Hepatic stellate cell (primary cell): ENCODE results near the gene FAM186B.
A peak's percentile ranks its signal among the peaks of the same experiment; 100 is the strongest.

Source experiments
- DNase-seq: peaks from one replicate; pipeline ENCODE4 v3.0.0; 2011; ENCODE audit warnings: low spot score

FAM186B gene

DNA sequence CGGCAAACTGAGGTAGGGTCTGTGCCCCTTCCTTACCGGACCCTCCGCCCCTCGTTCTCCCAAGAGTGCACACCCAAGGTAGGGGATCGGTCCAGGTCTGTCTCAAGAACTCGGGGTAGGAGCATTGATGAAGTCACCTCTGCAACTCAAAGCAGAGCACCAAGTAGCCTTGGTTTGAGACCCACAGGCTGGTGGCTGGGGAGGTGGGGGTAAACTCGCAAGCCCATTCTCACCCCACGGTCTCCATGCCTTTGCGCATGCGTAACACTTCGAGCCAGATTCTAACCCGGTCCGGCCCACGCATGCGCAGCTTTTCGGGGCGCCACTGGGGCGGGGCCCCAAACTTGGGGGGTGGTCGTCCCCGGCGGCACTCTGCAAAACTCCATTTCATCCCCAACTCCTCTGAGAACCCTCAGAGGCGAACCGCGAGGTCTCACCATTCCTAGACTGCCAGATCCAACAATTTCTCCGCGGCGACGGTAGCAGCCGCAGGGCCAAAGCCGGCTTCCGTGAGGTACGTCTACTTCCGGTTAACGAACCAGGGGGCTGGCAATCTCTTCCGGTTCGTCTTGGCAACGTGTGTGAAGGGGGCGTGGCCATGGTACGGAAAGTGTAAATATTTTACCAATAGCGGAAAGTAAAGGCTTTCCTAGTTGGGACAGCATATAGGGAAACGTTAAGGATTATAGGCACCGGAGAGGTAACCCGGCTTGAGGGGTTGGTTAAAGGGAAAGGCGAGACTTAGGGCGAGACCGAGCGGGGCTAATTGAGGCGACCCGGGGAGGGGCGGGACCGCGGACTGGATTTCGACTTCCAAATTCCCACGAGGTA is 37.6 kb downstream of the FAM186B start, which contains the start of gene MCRS1:
Gene MCRS1 (minus strand): TSS at position 532 of the 831 bp plus-strand sequence. CDS start 1,411 bp downstream, outside the sequence.
- DNase-seq = peak; percentile 99

DNA sequence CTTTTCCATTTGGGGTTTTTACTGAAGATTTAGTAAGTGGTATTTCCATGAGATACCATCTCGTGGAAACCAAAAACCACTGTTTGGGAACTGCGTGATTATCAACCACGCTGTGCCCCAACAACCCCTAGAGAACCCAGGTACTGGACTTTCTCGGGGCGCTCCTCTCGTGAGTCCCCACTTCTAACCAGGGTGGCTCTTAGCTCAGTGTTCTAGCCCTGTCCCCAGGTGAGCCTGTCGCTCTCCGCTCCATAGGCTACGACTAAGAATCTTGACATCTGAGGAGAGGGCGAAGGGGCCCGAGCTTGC is 38.2 kb downstream of the FAM186B start:
- no peak for DNase-seq

DNA sequence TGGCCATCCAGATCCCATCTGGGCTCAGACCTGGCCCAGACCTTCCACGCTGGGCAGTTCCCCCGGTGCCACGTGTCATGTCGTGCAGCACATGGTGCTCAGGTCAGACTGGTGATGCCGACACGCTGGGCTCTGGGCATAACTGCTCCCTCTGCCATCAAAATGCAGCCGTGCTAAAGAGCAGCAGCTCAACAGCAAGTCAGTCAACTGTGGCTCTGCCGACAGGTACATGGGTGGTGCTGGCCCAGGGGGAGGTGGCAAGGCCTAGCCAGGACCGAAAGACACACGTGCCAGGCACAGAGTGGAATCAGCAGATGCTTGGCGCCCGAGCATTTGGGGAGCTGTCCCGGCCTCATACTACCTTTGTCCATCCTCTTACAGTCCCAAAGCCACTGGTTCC is 39.1 kb downstream of the FAM186B start:
- no peak for DNase-seq

DNA sequence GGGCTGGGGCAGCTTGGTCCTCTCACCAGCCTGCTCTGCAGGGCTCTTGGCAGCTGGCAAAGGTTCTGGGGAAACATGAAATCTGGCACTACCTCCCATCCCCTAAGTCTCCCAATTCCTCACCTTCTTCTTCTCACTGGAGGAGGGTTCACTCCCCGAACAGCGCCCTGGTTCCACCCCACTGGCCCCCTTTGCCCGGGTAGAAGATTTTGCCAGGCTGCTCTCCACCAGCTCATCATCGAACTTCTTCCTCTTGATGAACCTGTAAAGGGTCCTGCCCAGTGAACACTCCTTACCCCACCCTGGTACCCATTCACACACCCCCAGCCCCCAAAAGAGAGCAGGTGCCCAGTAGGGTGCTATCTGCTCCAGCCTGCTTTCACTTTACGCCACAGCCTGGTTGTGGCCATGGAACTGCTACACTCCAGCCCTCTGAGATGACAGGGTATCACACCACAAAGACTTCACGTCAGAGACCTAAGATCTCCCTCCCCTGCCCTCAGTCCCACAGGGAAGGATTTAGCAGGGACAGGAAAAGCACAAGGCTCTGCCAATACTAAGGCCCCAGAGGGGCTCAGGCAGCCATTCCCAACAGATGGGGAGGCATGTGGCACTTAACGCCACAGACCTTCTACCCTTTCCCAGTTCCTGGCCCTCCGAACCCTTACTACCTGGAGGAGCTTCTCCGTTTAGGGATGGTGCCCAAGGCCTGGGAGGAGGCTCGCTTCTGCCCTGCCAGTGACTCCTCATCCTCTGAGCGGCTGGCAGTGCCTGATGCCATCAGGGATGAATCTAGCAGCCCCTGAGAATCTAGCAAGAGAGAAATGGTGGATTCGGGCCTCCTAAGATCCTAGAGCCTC is 39.8 kb downstream of the FAM186B start:
- DNase-seq = no peak

DNA sequence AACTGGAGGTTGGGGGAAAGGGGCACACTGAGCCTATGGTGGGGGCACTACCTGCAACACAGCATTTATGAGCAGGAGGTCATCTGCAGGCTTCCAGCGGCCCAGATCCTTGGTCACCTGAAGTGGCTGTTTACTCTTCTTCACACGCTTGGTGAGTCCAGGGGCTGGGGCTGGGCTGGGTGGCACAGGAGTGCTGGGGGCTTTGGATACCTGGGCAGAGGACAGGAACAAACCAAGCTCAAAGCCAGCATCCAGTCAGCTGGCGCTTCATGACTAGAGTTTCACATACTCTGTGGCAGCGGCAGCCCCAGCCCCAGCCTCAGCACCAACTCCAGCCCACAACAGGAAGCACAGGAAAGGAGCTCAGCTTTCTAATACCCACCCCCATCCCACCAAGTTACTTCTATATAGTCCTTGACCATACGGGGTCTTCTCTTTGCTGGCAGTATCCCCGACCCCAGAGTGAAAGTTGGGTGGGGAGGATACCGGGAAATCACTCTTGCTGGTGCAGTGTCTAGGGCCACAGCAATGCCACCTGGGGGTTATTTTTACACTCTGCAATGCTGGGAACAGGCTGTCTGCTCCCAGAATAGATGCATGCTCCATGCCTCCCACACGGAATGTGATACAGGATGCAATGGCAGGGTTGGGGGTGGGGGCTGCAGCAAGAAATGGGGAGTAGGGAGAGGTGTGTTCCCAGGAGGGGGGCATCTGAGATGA is 40.6 kb downstream of the FAM186B start:
- no peak for DNase-seq

DNA sequence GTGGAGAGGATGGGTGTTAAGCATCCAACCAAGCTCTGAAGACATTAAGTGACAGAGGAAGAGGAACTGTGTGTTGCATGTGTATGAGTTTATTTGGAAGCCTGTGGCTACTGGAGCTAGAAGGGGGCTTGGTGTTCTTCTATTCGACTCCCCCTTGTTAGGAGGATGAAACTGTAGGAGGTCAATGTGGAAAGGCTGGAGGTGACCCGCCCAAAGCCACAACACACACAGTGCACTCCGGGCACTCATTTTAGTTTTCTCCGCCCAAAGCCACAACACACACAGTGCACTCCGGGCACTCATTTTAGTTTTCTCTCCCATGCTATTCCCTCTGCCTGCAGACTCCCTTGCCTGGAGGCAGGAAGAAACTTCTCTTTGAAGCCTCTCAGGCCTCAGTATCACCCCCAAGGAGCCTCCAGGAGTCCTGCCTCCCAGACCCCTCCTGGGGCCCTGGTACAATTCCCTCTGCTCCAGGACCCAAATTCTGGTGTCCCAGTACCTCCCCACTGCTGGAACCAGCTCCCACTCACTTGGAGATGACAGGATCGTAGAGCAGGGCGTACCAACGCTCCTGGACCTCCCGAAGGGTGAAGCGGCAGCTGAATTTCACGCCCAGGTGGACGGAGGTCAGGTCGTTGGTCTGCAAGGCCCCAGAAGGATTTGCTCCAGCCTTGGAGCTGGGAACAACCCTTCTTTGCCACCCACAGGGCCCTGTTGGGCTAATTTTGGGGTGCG is 41.3 kb downstream of the FAM186B start:
- DNase-seq = no peak

DNA sequence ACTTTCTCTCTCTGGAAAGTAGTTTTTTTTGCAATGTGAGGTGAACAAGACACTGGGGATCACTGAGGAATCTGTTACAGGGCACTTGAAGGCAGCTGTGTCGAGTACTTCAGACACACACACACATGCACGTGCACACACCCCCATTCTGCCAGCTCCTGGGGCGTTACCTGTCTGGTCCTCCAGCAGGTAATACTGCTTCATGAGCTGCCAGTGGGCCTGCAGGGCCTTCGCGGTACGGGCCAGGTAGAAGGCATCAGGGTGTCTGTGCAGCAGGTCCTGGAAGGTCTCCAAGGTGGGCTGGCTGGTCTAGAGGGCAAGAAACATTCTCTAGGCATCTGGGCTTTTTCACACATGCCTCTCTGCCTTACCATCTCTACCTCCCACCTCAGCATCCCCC is 42.6 kb downstream of the FAM186B start:
- DNase-seq = no peak

DNA sequence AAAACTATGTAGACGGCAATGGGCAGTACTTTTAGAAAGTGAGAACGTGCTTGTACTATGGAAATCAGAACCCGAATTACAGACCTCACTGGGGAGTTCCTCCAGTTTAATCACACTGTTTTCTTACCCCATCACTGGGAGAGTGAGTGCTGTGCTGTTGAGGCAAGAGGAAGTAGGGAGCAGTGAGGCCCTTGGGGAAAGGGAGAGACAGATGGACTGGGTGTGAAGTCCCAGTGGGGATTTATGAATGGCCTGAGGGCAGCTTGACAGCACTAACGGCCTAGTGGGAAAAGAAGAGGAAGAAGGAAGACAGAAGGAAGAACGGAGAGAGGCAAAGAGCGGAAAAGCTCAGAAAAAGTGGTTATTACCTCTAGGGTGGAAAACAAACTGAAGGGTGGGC is 43.2 kb downstream of the FAM186B start:
- no peak for DNase-seq

DNA sequence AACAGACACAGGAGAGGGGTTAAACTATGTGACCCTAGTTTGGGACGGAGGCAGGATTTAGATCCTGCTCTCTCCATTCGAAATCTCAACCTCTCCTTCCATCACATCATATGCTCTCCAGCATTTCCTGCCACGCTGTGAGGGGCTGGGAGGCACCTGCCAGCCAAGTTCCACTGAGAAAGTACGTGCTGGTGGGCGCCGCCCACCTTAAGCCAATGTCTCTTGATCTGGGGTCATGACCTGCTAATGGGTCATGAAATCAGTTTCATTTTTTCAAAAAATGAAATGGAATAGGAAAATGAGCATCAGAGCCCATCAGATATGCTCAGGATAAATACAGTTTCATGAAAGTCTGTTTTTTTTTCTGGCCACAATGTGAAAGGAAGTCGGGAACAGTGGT is 44.7 kb downstream of the FAM186B start:
- DNase-seq = no peak

DNA sequence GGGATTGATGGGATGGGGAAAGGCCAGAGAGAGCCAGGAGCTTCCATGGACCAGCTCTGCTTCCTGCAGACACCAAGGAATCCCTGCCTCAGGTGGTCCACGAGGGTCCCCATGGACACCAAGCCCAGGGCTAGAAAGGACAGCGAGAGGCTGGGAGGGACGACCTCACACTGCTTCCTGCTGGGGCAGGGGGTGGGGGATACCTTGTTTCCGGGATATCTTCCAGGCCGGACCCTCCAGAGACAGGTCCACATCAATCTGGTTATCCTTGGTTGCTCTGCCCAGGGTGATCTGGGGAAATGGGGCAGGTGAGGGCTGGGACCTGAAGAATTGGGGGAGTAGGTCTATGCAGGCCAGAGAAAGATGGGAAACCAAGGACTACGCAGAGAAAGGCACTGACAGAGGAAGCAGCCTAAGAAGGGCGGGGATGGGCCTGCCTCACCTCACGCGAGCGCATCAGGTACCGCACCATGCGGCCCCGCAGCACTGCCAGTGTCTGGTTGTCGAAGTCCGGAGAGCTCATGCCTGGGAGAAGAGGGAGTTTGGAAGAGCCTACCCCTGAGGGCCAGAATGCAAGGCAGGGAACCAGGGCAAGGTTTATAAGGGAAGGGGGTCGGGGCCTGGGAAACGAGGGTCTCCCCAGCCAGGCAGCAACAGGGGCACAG is 46.3 kb downstream of the FAM186B start:
- no peak for DNase-seq

DNA sequence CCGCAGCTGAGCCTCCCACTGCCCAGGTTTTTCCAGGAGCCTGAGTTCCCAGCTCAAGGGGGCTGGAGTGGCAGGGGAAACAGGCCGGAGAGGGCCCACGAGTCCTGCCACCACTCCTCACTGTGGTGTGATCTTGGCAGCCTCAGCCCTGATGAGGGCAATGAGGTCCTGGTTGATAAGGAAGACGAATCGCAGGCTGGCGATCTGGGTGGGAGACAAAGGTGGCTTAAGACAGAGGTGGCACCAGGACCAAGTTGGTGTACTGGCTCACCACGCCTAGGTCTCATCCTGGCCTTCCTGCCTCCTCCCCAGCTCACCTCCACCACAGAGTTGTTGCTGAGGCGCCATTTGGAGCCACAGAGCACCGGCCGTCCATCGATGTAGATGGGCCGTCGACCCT is 46.9 kb downstream of the FAM186B start:
- no peak for DNase-seq

DNA sequence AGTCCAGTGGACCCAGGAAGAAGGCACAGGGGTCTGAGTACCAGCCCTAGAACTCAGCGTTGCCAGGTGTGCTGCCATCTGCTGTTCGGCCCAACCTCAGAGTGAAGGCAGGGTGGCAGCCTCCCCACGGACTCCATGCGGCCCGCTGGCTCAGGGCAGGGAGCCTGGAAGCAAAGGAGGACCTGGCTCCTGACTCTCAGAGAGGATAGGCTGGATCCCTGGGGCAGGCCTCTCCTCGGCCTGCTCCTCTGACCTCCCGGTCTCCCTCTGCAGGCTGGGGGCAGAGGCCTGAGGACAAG is 47.6 kb downstream of the FAM186B start:
- no peak for DNase-seq

DNA sequence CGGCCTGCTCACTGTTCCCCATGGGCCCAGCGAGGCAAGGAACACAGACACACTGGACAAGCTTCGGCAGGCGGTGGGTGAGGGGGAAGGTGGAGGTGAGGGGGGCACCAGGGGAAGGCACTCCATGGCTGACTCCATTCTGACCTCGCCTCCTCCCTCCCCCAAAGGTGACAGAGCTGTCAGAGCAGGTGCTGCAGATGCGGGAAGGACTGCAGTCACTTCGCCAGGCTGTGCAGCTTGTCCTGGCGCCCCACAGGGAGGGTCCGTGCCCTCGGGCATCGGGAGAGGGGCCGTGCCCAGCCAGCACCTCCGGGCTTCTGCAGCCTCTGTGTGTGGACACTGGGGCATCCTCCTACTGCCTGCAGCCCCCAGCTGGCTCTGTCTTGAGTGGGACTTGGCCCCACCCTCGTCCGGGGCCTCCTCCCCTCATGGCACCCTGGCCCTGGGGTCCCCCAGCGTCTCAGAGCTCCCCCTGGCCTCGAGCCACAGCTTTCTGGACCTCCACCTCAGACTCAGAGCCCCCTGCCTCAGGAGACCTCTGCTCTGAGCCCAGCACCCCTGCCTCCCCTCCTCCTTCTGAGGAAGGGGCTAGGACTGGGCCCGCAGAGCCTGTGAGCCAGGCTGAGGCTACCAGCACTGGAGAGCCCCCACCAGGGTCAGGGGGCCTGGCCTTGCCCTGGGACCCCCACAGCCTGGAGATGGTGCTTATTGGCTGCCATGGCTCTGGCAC is 48.1 kb downstream of the FAM186B start:
- no peak for DNase-seq

DNA sequence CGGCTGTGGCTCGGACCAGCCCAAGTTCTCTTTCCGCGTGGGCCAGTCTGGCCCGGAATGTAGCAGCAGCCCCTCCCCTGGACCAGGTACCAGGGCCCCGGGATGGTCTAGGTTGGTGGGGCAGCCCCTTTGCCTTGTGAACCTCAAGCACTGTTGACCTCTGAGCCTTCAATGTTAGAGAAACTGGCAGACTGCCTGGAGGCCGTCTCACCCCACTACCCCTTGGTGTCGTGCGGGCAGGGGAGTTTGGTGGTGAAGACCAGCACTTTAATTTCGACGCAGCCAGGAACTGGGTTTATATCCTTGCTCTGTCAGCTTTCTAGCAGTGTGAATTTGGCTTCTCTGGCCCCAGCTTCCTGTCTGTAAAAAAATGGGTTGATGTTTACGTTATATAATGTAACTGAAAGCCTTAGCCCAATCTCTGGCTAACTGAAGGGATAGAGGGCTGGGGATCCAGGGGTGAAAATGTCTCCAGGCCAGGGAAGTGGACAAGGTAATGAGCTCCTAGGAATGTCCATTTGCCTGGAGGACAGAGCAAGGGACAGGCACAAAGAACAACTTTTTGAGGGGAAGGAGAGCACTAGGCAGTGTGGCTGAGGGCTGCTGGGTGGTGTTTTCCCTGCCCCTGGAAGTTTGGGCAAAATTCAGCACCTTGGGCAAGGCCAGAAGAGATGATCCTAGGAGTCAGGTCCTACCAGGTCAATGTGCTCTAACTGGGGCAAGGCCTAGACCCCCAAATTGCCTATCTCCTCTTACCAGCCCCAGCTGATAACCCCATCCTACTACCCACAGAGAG is 48.9 kb downstream of the FAM186B start:
- DNase-seq = no peak

DNA sequence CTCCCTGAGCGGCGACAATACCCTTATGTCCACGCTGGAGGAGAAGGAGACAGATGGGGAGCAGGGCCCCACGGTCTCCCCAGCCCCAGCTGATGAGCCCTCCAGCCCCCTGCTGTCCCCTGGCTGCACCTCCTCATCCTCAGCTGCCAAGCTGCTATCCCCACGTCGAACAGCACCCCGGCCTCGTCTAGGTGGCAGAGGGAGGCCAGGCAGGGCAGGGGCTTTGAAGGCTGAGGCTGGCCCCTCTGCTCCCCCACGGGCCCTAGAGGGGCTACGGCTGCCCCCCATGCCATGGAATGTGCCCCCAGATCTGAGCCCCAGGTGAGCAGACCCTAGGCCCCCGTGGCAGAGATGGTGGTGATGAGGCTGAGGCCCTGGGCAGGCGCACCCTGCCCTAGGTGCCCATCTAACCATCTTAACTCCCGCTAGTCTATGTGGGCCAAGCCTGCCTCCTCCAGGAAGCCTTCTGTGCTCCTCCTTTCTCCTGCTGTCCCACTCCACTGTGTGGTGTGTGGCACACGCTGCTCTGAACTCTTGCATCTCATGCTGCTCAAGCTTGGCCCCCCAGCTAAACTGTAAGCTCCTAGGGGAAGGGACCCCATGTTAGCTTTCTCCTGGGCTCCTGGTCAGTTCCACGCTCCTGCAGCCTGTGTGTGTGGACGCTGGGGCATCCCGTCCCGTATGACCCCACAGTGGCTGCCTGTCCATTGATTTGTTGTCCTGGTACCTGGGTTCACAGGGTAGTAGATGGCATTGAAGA is 49.6 kb downstream of the FAM186B start:
- DNase-seq = no peak

DNA sequence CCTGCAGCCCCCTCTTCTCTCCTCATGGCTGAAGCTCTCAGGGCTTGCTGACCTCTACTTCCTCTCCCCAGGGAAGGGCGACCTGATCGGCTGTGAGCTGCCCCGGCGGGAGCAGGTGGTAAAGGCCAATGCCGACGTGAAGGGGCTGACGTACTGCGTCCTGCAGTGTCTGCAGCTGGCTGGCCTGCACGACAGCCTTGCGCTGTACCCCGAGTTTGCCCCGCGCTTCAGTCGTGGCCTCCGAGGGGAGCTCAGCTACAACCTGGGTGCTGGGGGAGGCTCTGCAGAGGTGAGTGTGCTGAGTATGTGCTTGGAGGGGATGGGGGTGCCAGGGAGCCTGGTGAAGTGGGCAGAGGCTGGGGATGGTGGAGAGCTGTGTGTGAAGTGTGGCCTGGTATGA is 51.2 kb downstream of the FAM186B start:
- no peak for DNase-seq

DNA sequence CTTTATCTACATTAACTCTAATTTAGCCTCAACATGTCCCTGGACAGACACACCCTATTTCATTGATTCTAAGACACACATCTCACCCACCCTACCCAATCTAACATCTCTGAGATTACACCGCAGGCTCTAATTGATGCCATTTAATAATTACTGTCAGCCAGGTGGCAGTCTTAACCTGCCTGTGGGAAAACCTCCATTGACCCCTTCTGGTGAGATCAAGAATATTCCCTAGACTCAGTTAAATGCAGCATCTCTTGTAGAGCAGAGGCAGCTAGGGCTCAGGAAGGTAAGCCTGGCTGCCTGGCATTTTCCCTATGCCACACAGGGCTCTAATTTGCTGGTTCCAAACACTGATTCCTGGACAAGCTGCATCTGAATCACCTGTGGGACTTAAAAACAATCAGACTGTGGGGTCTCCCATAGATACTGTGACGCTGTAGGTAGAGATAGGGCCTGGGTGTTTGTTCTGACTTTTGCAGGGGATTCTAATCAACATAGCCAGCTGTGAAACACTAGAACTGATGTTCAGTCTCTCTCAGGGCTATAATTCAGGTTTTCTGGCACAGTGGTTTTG is 51.8 kb downstream of the FAM186B start:
- no peak for DNase-seq

DNA sequence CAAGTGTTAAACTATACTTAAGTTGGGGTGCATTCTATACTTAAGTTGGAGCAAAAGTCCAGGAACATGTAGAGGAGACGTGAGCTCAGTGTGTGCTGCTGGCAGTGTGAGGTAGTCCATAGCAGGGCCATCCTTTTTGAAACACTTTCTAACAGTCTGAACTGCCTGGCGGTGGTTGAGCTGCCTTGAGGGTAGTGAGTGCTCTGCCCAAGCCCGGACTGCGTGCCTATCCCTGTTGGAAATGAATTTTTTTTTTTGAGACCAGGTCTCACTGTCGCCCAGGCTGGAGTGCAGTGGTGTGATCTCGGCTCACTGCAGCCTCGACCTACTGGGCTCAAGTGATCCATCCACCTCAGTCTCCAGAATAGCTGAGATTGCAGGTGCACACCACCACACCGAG is 52.5 kb downstream of the FAM186B start:
- no peak for DNase-seq

DNA sequence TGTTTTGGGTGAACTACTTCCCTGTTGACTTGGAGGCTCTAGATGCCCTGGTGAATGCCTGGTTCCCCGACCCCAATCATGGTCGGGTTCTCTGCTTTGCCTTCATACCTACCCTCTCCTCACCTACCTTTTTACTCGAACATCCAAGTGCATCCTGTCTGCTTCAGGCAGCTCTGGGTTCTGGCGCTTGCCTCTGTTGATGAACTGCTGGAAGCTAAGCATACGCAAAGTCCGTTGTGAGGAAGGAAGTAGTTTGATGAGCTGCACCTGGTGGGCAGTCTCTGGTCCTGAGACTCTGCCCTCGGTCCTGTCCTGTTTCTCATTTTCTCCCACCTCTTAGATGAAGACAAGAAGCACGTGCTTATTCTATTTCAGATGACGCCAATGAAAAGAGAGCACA is 53.0 kb downstream of the FAM186B start:
- DNase-seq = no peak
